ENCODE measurements around the gene UGT2A1.

GRCh38 chr4:69702201-69702600 is 49.2 kb upstream of the UGT2A1 start:
- TF ChIP-seq, protein P1, sequence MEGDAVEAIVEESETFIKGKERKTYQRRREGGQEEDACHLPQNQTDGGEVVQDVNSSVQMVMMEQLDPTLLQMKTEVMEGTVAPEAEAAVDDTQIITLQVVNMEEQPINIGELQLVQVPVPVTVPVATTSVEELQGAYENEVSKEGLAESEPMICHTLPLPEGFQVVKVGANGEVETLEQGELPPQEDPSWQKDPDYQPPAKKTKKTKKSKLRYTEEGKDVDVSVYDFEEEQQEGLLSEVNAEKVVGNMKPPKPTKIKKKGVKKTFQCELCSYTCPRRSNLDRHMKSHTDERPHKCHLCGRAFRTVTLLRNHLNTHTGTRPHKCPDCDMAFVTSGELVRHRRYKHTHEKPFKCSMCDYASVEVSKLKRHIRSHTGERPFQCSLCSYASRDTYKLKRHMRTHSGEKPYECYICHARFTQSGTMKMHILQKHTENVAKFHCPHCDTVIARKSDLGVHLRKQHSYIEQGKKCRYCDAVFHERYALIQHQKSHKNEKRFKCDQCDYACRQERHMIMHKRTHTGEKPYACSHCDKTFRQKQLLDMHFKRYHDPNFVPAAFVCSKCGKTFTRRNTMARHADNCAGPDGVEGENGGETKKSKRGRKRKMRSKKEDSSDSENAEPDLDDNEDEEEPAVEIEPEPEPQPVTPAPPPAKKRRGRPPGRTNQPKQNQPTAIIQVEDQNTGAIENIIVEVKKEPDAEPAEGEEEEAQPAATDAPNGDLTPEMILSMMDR (conservative IDR thresholded peaks at IDR 0.05 in 1 of 2, IDR thresholded peaks at IDR 0.05 in 1 of 2; ENCODE audit: low read depth in 1 of 2, low read length in 2 of 2), result no peak
- TF ChIP-seq EZH2 (IDR thresholded peaks at IDR 0.05; ENCODE audit: low read length, missing control alignments), result no peak
